ENCODE measurements around the gene MANEAL.
"Not testable (repeated sequence)": the region's sequence is repeated elsewhere in the genome, so short reads cannot be mapped to it uniquely, and the experiment has no call there.

The MANEAL gene, protein sequence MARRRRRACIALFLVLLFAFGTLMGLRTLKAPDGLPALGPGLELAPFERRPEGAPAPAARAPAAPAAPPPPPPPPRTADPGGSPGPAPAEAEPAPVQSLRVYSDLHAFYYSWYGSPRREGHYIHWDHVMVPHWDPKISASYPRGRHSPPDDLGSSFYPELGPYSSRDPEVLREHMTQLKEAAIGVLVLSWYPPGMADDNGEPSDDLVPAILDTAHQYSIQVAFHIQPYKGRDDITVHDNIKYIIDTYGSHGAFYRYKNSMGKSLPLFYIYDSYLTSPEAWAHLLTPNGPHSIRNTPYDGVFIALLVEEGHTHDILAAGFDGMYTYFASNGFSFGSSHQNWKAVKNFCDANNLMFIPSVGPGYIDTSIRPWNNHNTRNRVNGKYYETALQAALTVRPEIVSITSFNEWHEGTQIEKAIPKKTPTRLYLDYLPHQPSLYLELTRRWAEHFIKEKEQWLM

DNA sequence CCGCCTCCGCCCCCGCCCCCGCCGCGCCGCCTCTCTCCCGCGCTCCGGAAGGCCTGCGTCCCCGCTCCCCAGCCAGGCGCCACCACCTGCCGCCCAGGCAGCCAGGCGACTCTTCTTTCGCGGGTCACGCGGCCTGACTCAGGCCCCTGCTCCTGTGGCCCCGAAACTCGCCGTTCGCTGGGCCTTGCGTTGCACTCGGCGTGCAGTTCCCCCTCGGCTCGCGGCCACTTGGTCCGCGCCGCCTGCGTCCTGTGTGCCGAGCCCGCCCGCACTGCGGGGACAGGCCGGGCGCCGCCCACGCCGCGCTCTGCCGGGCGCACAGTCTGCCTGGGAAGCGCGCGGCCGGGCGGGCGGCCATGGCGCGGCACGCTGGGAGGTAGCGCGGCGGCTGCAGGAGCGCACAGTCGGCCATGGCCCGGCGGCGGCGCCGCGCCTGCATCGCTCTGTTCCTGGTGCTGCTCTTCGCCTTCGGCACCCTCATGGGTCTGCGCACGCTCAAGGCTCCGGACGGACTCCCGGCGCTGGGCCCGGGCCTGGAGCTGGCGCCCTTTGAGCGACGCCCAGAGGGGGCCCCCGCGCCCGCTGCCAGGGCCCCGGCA is at the start of gene MANEAL:
MANEAL (plus strand) TSS at position 75 of the 599 bp plus-strand sequence; CDS start at position 411, 336 bp downstream.
- peak in 1 of 2 donors; percentile 26 for DNase-seq (ENCODE audit: low read depth in 2 of 2)

DNA sequence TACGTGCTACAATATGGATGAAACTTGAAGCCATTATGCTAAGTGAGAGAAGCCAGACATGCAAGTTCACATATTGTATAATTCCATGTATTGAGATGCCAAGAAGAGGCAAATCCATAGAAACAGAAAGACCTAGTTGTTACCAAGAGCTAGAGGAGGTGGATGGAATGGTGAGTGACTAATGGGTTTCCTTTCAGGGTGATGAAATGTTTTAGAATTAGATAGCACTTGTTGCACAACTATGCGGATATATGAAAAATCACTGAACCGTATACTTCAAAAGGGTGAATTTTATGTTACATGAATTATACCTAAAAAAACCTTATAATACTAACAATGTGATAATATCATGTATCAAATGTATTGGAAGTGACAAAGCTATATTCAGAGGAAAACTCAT is 46.8 kb upstream of the MANEAL start:
- no peak for DNase-seq (ENCODE audit: low read depth in 2 of 2)

DNA sequence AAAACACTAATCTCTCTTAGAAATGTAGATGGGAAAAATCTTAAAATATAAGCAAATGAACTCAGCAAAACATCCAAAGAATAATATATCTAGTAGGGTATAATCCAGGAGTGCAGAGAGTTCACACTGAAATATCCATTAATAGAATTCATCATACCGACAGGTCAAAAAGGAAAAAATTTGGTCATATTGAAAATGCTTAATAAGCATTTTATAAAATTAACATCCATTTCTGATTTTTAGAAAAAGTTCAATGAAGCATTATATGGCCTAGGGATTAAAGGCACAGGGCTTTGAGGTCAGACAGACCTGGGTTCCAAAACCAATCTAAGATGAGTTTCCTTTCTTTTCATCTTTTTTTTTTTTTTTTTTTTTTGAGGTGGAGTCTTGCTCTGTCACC is 45.1 kb upstream of the MANEAL start:
- DNase-seq (ENCODE audit: low read depth in 2 of 2): no peak

DNA sequence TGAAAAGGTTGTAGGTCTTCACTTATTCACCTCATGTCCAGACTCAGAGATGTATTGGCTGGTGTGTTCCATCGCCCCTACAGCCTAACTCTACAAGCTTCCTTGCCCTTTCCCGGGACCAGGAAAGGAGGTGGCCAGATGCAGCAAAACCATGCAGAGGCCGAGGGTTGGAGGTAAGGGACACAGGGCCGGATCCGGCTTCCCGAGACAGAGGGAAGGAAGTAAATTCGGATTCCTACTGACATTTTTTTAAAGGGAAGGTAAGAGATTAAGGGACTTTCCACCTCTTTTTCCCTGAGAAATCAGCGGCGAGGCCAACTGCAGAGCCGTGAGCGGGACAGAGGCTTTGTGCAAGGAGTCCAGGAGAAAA is 41.4 kb upstream of the MANEAL start:
- no peak for DNase-seq (ENCODE audit: low read depth in 2 of 2)

DNA sequence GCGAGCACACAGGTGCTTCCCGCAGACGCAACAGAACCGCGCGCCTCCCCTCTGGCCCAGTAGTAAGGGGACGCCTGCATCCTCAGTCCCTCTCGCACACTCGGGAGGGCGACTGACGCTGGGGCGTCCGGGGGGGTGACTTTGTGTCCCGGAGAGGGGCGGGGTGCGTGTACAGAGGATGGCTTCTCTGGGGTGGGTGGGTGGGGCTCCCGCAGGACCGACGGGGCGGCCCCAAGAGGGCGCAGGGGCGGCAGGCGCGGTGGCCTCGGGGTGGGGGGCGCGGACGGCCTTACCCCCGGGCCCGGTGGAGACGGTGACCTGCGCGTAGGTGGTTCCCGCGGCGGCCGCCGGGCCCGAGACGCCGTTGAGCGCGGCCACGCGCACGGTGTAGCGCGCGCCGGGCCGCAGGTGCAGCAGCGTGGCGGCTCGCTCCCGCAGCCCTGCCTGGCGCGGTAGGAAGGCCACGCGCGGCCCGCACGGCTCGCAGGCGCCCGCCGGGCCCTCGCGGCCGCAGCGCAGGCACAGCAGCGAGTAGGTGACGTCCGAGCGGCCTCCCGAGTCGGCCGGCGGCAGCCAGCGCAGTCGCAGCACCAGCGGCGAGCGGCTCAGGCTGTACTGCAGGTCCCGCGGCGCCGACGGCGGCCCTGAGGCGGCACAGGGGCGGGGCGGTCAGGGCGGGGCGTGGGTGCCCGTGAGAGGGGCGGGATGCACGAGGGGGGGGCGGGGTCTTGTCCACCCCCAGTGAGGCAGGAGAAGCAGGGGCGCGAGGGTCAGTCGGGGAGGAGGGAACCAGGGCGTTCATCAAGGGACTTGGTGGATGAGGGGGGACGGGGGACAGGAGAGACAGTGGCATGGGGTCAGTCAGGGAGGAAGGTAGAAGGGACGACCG is 40.8 kb upstream of the MANEAL start:
- peak in 1 of 2 donors; percentile 27 for DNase-seq (ENCODE audit: low read depth in 2 of 2)

DNA sequence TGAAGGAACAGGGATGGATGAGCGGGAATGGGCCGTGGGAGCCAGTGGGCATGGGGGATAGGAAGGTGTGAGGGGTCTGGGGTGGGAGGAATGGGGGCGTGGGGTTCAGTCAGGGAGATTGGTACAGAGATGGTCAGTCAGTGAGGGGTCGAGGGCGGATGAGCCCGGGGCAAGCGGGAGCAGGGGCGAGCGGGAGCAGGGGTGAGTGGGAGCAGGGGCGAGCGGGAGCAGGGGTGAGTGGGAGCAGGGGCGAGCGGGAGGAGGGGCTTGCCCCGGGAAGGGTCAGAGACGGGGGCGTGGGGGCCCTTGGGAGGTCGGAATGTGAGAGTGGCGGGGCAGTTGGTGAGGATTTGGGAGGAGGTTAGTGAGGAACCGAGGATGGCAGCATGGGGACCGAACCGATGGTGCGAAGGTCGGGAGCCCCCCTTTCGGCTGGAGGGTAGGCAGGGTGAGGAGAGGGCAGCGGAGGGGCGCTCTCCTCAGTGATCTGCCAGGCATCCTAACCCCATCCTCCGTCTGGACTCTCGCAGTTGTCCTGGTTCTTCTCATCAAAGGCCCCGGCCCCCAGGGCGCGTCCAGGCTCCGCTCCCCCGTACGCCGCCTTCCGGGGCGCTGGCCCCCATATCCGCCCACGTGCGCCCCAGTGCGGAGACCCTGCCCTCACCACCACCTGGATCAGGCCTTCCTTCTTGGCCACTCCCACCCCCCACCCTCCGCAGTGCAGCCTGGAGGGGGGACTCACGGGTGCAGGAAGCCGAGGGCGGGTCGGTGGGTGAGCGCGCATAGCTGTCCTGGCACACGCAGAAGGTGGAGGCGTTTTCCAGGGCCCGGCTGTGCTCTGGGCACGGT is 40.0 kb upstream of the MANEAL start:
- no peak for DNase-seq (ENCODE audit: low read depth in 2 of 2)

DNA sequence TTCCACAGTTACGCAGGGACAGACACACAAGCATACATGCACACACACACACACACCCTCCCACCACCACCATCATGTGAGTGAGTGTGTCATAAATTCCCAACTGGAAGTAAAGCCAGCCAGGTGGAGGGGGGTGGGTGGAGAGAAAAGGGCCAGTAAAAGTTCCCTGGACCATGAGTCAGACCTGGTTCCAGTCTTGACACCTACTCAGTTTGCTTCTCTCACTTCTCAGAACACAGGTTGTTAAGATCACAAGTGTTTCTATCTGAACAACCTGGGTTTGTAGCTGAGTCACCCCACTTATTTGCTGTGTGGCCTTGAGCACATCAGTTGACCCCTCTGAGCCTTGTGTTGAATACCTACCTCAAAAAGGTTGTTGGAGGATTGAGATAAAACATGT is 38.4 kb upstream of the MANEAL start:
- no peak for DNase-seq (ENCODE audit: low read depth in 2 of 2)

DNA sequence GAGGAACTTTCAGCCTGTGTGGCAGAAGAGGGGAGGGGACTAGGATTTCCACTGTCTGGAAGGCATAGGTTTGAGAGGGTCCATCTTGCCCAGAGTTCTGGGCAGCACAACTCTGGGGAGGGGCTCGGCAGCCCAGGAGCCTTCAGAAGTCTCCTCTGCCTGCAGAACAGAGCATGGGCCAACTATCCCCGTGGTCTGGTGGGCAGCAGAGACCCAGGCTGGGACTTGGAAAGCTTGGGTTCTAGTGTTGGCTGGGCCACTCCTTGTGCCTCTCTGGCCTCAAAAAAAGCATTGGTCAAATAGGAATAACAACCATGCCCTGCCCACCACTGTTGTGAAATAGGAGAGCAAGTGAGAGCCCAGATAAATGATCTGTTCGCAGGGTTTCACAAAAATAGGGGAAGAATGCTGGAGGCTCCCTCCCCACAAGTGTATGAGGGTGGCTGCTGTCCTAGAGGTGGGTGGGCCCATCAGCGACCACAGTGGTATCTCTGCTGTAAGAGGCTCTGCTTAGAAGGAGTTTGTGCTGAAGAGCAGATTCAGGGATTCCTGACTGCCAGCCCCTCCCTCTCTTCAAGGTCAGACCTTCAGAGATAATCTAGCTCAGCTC is 37.6 kb upstream of the MANEAL start:
- no peak for DNase-seq (ENCODE audit: low read depth in 2 of 2)

DNA sequence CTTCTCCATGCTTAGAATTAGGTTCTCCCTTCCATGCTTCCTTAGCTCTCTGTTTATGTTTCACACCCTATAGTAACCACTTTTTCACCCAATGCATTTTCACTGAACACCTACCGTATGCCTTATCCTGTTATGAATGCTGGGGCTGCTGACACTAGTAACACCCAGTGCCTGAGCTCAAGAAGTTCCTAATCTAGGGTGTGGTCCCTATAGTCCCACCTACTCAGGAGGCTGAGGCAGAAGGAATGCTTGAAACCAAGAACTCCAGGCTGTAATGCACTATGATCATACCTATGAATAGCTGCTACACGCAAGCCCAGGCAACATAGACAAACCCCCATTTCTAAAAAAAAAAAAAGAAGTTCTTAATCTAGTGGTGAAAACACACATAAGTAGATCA is 34.2 kb upstream of the MANEAL start:
- DNase-seq (ENCODE audit: low read depth in 2 of 2): no peak

DNA sequence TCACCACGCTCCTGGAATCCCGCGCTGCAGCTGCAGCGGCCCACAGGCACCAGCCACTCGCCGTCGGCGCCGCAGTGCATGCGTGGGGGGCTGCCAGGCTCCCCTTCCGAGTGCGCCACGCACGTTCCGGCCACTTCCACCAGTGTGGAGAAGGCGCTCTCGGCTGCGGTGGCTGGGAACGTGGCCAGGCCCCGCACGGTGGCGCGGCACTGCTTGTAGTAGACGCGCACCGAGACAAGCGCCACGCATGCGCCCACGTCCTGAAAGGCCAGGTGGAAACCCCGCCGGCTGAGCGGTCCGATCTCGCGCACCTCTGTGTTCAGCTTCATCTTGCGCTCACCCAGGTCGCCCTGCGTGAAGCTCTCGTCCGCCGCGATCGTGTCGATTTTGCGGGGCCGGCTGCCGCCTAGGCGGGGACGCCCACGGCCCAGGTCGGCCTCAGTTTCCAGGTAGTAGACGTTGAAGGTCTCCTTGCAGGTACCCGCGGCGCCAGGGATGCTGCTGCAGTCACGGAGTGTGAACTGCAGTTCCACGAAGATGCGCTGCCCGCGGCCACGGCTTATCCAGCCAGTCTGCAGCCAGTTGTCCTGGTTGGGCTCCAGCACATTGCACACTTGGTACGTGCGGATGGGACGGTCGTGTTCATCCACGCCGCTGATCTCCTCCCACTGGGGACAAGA is 32.1 kb upstream of the MANEAL start:
- no peak for DNase-seq (ENCODE audit: low read depth in 2 of 2)

DNA sequence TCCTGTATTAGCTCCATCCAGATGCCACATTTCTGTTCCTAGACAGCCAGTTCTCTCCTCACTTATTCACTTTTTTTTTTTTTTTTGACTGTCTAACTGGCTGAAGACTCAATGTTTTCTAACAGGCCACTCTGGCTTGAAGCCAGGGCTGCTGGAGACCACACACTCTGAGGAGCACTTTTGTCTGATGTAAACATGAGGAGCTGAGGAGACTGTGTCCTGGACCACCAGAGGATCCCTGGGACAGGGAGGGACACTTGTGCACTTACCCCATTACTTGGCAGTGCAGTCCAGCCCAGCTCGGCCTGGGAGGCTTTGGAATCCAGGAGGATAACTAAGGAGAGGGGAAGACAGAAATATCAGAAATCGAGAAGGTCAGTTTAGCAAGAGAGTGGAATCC is 31.1 kb upstream of the MANEAL start:
- no peak for DNase-seq (ENCODE audit: low read depth in 2 of 2)

DNA sequence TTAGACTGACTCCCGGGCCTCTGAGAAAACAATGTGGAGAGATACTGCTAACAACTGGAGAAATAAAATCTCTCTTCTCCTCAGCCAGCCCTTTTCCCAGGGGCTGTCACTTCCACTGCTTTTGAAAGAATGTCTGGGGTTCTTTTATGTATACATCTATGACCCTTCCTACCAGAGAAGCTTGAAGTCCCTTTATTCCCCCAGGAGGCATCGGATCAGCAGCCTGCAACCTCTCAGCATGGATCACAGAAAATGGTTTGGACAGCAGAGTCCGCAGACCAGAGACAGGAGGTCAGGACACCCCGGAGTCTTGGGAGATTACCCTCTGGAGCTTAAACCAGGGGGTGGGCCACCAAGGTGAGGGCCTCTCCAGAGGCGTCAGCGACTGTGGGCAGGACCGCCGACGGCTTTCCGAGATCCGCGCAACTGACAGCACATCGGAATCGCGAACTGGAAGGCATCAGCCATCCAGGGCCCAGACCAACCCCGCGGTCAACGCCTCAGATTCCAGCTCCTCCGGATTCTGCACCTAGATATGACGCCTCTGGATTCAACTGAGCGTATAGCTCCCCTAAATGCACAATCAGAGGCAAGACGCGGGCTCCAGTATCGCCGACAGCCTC is 29.7 kb upstream of the MANEAL start:
- no peak for DNase-seq (ENCODE audit: low read depth in 2 of 2)

DNA sequence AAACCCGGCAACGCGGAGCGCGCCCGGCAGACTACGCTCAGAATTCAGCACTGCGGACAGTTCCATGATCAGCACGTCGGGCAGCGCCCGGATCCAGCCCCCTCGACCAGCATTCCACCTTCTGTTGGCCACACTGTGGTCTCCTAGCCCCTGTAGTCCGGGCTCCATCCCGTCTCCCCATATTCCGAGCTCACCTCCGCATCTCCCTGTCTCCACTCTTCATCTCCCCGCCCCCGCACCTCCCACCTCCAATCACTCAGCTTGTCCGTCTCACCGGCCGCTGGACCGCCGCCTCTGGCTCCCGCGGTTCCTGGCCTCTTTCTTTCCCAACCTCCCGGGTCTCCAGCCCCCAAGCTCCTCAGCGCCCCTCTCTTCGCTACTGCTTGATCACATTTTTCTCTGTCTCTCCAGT is 29.2 kb upstream of the MANEAL start:
- DNase-seq (ENCODE audit: low read depth in 2 of 2): no peak

DNA sequence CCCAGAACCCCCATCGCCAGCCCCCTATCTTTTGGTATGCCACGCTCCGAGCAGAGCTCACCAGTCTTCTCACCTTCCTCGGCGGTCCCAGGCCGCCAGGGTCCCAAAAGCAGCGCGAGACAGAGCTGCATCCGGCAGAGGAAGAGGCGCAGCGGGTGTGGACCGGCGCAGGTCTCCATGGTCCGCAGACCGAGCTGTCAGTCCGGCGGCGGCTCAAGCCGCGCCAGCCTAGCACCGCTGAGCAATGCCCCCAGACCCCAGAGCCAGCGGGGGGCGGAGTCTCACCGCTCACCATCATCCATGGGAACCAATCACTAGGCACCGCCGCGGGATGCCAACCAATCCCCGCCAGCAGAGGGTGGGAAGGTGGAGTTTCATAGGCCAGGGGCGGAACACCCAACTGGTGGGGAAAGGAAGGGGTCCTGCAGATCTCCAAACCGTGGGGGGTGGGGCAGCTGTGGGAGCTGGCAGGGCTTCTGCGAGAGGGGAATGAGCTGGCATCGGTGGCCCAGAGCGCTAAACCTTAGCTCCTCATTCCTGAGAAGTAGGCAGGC is 28.7 kb upstream of the MANEAL start, which contains the start of gene EPHA10:
EPHA10 (minus strand) TSS at position 233 of the 554 bp plus-strand sequence; CDS start at position 179, 54 bp downstream.
- no peak for DNase-seq (ENCODE audit: low read depth in 2 of 2)

DNA sequence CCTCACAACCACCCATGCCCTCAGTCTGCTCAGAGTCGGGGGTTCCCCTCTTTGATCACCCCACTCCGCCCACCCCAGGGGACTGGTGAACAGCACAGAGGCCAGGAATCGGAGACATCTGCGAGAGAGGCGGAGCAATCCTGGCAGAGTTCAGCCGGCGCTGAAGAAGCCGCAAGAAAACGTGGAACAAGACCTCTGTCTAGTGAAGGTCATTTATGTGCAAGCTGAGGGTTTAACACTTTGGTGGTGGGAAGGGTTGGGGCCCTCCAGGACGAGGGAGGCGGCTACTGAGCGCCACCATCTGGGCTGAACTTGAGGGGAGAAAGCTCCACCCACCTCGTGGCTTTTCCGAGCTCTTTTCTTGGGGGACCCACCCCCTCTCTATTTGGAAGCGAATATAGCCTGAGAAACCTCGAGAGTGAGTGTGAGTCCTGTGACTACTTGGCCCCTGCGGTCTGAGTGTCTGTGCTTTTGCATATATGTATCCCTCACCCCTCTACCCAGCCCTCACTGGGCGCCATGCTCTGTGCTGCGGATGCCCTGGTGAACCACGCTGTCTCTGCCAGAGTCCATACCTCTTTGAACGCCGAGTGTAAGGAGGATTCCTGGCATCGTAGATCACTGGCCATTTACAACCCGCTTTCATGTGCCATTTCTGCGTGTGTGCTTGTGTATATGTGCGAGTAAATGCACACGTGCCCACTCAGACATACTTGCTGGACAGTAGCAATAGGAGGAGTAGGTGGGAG is 27.6 kb upstream of the MANEAL start:
- peak in 1 of 2 donors; percentile 16 for DNase-seq (ENCODE audit: low read depth in 2 of 2)

DNA sequence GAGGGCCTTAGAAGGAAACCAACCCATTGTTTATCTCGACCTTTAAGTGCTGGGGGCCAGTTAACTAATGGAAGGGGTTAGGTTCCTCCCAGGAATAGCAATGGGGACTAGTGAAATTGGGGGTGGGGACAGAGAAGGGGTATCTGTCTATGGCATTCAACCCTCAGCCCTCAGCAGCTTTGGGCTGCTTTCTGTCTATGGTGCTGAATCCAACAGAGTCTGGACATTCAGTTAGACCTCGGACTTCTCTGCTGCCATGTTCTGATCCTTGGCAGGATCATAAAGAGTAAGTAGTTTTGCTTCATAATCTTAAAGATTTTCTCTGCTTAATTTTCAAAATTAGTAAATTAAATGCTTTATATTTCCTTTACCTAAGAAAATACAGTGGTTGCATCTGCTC is 26.2 kb upstream of the MANEAL start:
- DNase-seq (ENCODE audit: low read depth in 2 of 2): no peak

DNA sequence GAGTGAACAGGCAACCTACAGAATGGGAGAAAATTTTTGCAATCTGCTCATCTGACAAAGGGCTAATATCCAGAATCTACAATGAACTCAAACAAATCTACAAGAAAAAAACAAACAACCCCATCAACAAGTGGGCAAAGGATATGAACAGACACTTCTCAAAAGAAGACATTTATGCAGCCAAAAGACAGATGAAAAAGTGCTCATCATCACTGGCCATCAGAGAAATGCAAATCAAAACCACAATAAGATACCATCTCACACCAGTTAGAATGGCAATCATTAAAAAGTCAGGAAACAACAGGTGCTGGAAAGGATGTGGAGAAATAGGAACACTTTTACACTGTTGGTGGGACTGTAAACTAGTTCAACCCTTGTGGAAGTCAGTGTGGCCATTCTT is 22.2 kb upstream of the MANEAL start:
- not testable (repeated sequence) for DNase-seq (ENCODE audit: low read depth in 2 of 2)

DNA sequence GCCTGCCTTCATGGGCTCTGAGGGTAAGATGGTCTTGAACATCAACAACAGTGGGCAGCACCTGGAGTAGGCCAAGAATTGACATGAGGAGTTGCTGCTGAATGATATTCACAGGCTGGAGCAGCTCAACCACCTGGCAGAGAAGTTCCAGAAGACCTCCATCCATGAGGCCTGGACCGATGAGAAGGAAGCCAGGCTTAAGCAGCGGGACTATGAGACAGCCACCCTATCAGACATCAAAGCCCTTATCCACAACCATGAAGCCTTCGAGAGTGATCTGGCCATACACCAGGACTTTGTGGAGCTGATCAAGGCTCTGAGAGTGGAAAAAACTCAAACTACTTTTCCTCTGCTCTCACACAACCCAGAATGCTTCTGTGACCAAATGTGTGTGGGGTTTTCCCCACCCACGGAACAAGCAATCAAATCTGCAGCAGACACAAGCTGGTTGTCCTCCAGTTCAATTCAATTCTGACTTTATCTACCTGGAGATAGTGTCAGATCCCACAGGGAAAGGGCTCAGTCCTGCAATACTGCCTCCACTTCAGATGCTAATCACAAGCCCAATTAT is 16.6 kb upstream of the MANEAL start:
- DNase-seq (ENCODE audit: low read depth in 2 of 2): no peak

Data from stimulated activated CD4-positive, alpha-beta T cell treated with anti-CD3 and anti-CD28 coated beads, Interleukin-1b, Interleukin-23, amount 100 ng/mL, for 4 hours (primary cell).